ENCODE results near the gene SHANK1.

- no peak for TF ChIP-seq SUZ12 (IDR thresholded peaks at IDR 0.05; ENCODE audit: extremely low read depth, insufficient read depth, insufficient read length)
- TF ChIP-seq ZNF274 (IDR thresholded peaks at IDR 0.05; ENCODE audit: low read depth, low read length) = no peak
- no peak for TF ChIP-seq YY1 (IDR thresholded peaks at IDR 0.05; ENCODE audit: insufficient read depth, insufficient read length)
Measured at GRCh38 chr19:50725911-50726230, 6.3 kb upstream of the SHANK1 start.

All from NT2/D1 (cell line).